HepG2 (cell line): ENCODE measurements around the gene TSTD1. TPM values are rescaled to one million over a fixed set of nuclear protein-coding genes. Genes with fewer than 3 reads are reported as not detected.

Experiments
- AGO1 ChIP-seq: fragments of 200-400 bp; formaldehyde crosslinking; IDR thresholded peaks from 2 replicates; pipeline ENCODE4 v1.6.1; 2017; ENCODE audit warnings: mild to moderate bottlenecking, low read depth, low read length, moderate library complexity; ENCODE audit not compliant: poor library complexity, severe bottlenecking
- EEA1 ChIP-seq: sonication (generic); formaldehyde crosslinking; IDR thresholded peaks from 2 replicates; pipeline ENCODE4 v1.5.1; 2020; ENCODE audit warnings: mild to moderate bottlenecking, missing genetic modification reagents, borderline replicate concordance
- GZF1 ChIP-seq: sonication (generic); formaldehyde crosslinking; IDR thresholded peaks from 2 replicates; pipeline ENCODE4 v1.5.1; 2020; ENCODE audit warnings: mild to moderate bottlenecking, missing genetic modification reagents
- MED8 ChIP-seq: sonication (generic); formaldehyde crosslinking; IDR thresholded peaks from 2 replicates; pipeline ENCODE4 v1.8.1; 2023; ENCODE audit warnings: mild to moderate bottlenecking, missing genetic modification reagents; ENCODE audit not compliant: insufficient replicate concordance
- PAX8 ChIP-seq: sonication (generic); formaldehyde crosslinking; IDR thresholded peaks from 2 replicates; pipeline ENCODE4 v1.8.0; 2022; ENCODE audit warnings: mild to moderate bottlenecking, missing genetic modification reagents, borderline replicate concordance
- RFXAP ChIP-seq: sonication (generic); formaldehyde crosslinking; IDR thresholded peaks from 2 replicates; pipeline ENCODE4 v1.4.0; 2020; ENCODE audit warnings: missing genetic modification reagents, borderline replicate concordance
- ZNF232 ChIP-seq: sonication (generic); formaldehyde crosslinking; IDR thresholded peaks from 2 replicates; pipeline ENCODE4 v1.4.0; 2020; ENCODE audit warnings: missing genetic modification reagents, borderline replicate concordance
- ZNF326 ChIP-seq: sonication (generic); formaldehyde crosslinking; IDR thresholded peaks from 2 replicates; pipeline ENCODE4 v1.4.0; 2020; ENCODE audit warnings: missing genetic modification reagents, borderline replicate concordance
- ZNF414 ChIP-seq: sonication (generic); formaldehyde crosslinking; IDR thresholded peaks from 2 replicates; pipeline ENCODE4 v1.5.0; 2020; ENCODE audit warnings: missing genetic modification reagents
- ZNF607 ChIP-seq: sonication (generic); formaldehyde crosslinking; IDR thresholded peaks from 2 replicates; pipeline ENCODE4 v1.5.1; 2020; ENCODE audit warnings: missing genetic modification reagents, mild to moderate bottlenecking, borderline replicate concordance
- ZSCAN21 ChIP-seq: sonication (generic); formaldehyde crosslinking; IDR thresholded peaks from 2 replicates; pipeline ENCODE4 v1.8.0; 2022; ENCODE audit warnings: mild to moderate bottlenecking, missing genetic modification reagents, moderate library complexity, borderline replicate concordance
- polyA plus RNA-seq, 8 experiments: library from polyadenylated mRNA; depleted of rRNA in 3 of 8; stranded (reverse) in 7 of 8; unstranded in 1 of 8; fragments of >200 nt; fragmentation: Illumina TruSeq in 4 of 8; extraction: Trizol in 4 of 8; gene quantifications; 2 replicates each; pipeline versions ENCODE4 v1.2.1 to v1.2.3, GENCODE V29; 2011 to 2016; ENCODE audit warnings: low read depth in 4 of 8, missing spikeins in 1 of 8, mixed read lengths in 1 of 8; ENCODE audit not compliant: insufficient read depth in 1 of 8
- total RNA-seq, 5 experiments: library from RNA; depleted of rRNA; stranded (reverse); fragments of >200 nt; fragmentation: Illumina TruSeq; extraction: Trizol; gene quantifications; 2 replicates each; pipeline ENCODE4 v1.2.3, GENCODE V29; 2016; ENCODE audit warnings: low read depth in 1 of 5
- TF ChIP-seq, protein P1 (sequence below), 2 experiments: fragments of 450-650 bp in 1 of 2; sonication (generic) in 1 of 2; formaldehyde crosslinking in 1 of 2; IDR thresholded peaks; 2 replicates each; pipeline versions ENCODE4 v1.6.1 to v1.8.0; 2016 to 2022; ENCODE audit warnings: antibody characterized with exemption in 1 of 2, mild to moderate bottlenecking in 1 of 2, missing genetic modification reagents in 1 of 2
- TF ChIP-seq, protein P2 (sequence below): sonication (generic); formaldehyde crosslinking; IDR thresholded peaks from 2 replicates; pipeline ENCODE4 v1.9.0; 2021; ENCODE audit warnings: missing genetic modification reagents, mild to moderate bottlenecking, borderline replicate concordance
- TF ChIP-seq, protein P3 (sequence below): sonication (generic); formaldehyde crosslinking; IDR thresholded peaks from 2 replicates; pipeline ENCODE4 v1.5.1; 2020; ENCODE audit warnings: missing genetic modification reagents, mild to moderate bottlenecking, borderline replicate concordance

Gene TSTD1
- total and polyA plus RNA-seq, 2 of the 13 experiments (the other 11 are each of a cell fraction or from before 2014, with no cell fraction given) = 0.15 to 0.31 TPM

DNA sequence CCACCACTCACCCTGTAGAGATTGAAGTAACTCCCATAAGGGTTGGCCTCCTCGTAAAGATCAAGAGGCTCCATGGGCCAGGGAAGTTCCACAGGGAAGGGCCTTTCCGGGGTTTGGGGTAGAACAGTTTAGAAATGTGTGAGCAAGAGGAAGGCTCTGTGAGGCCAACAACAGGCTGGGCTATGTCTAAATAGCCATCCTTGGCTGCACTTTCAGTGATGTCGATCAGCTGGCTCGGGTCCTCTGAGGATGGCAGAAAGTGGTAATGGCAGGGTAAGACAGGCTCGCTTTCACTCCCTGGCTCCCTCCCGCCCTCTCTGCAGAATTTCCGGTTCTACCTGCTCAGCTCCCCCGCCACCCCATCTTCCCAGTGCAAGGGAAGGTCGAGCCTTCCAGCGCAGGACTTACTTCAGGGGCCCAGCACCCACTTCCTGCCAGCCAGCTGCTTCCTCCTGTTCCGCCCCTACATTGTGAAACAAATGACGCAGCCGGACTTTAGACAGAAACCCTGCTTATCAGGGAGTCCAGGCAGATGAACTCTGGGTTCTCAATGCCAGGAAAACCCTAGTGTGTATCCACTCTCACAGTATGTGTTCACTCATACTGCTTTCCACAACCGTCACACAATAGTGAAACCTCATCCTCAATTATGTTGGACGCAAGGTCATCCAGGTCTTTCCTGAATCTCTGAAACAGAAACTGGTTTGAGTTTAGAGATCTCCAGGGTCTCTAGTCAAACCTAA lies 25.1 kb downstream of the TSTD1 start (continued):
- TF ChIP-seq ZNF326 (no peak), ZNF232 (CRISPR knock-in tag) (no peak), ZNF414 (CRISPR knock-in tag) (peak; percentile 92; the same call in 1 of the 2 replicates), AGO1 (no peak), EEA1 (CRISPR knock-in tag) (no peak), GZF1 (no peak), RFXAP (CRISPR knock-in tag) (peak; percentile 82; the same call in 1 of the 2 replicates), MED8 (CRISPR knock-in tag) (peak; percentile 85), PAX8 (CRISPR knock-in tag) (no peak), ZSCAN21 (CRISPR knock-in tag) (peak; percentile 36; the same call in 1 of the 2 replicates), ZNF607 (no peak)
- TF ChIP-seq, protein P1, sequence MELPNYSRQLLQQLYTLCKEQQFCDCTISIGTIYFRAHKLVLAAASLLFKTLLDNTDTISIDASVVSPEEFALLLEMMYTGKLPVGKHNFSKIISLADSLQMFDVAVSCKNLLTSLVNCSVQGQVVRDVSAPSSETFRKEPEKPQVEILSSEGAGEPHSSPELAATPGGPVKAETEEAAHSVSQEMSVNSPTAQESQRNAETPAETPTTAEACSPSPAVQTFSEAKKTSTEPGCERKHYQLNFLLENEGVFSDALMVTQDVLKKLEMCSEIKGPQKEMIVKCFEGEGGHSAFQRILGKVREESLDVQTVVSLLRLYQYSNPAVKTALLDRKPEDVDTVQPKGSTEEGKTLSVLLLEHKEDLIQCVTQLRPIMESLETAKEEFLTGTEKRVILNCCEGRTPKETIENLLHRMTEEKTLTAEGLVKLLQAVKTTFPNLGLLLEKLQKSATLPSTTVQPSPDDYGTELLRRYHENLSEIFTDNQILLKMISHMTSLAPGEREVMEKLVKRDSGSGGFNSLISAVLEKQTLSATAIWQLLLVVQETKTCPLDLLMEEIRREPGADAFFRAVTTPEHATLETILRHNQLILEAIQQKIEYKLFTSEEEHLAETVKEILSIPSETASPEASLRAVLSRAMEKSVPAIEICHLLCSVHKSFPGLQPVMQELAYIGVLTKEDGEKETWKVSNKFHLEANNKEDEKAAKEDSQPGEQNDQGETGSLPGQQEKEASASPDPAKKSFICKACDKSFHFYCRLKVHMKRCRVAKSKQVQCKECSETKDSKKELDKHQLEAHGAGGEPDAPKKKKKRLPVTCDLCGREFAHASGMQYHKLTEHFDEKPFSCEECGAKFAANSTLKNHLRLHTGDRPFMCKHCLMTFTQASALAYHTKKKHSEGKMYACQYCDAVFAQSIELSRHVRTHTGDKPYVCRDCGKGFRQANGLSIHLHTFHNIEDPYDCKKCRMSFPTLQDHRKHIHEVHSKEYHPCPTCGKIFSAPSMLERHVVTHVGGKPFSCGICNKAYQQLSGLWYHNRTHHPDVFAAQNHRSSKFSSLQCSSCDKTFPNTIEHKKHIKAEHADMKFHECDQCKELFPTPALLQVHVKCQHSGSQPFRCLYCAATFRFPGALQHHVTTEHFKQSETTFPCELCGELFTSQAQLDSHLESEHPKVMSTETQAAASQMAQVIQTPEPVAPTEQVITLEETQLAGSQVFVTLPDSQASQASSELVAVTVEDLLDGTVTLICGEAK (IDR thresholded peaks at IDR 0.05) = no peak
- TF ChIP-seq, protein P1 (CRISPR knock-in tag; IDR thresholded peaks at IDR 0.05) = peak; percentile 50; the same call in 1 of the 2 replicates
- TF ChIP-seq, protein P2, sequence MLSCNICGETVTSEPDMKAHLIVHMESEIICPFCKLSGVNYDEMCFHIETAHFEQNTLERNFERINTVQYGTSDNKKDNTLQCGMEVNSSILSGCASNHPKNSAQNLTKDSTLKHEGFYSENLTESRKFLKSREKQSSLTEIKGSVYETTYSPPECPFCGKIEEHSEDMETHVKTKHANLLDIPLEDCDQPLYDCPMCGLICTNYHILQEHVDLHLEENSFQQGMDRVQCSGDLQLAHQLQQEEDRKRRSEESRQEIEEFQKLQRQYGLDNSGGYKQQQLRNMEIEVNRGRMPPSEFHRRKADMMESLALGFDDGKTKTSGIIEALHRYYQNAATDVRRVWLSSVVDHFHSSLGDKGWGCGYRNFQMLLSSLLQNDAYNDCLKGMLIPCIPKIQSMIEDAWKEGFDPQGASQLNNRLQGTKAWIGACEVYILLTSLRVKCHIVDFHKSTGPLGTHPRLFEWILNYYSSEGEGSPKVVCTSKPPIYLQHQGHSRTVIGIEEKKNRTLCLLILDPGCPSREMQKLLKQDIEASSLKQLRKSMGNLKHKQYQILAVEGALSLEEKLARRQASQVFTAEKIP (CRISPR knock-in tag) = no peak
- TF ChIP-seq, protein P3, sequence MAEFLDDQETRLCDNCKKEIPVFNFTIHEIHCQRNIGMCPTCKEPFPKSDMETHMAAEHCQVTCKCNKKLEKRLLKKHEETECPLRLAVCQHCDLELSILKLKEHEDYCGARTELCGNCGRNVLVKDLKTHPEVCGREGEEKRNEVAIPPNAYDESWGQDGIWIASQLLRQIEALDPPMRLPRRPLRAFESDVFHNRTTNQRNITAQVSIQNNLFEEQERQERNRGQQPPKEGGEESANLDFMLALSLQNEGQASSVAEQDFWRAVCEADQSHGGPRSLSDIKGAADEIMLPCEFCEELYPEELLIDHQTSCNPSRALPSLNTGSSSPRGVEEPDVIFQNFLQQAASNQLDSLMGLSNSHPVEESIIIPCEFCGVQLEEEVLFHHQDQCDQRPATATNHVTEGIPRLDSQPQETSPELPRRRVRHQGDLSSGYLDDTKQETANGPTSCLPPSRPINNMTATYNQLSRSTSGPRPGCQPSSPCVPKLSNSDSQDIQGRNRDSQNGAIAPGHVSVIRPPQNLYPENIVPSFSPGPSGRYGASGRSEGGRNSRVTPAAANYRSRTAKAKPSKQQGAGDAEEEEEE (CRISPR knock-in tag) = no peak
